H1 (cell line): ENCODE measurements around the gene KIAA0586. TPM values are rescaled to one million over a fixed set of nuclear protein-coding genes. Genes with fewer than 3 reads are reported as not detected.

Experiments used
- ASH2L ChIP-seq: fragments of 200-600, 300-600 bp; sonication (generic); IDR thresholded peaks from one replicate; pipeline ENCODE4 v1.7.1; 2017; ENCODE audit warnings: low read length
- CEBPB ChIP-seq: IDR thresholded peaks from 2 replicates; pipeline ENCODE4 v1.6.1; 2012; ENCODE audit warnings: low read depth, low read length
- CREB1 ChIP-seq: IDR thresholded peaks from 2 replicates; pipeline ENCODE4 v1.6.1; 2012; ENCODE audit warnings: inconsistent platforms
- GABPA ChIP-seq: IDR thresholded peaks from 2 replicates; pipeline ENCODE4 v1.6.1; 2011; ENCODE audit warnings: mild to moderate bottlenecking, low read length, moderate library complexity, borderline replicate concordance; ENCODE audit not compliant: insufficient read depth
- PHF8 ChIP-seq: fragments of 200-600 bp; sonication (generic); conservative IDR thresholded peaks from 2 replicates; pipeline ENCODE4 v1.7.1; 2012; ENCODE audit warnings: low read depth, mild to moderate bottlenecking, inconsistent platforms, low read length, moderate library complexity
- SIN3A ChIP-seq, 2 experiments: IDR thresholded peaks in 1 of 2; conservative IDR thresholded peaks in 1 of 2; 2 replicates each; pipeline ENCODE4 v1.6.1; 2011 to 2012; ENCODE audit warnings: low read length in 2 of 2, improper control_type of control experiment in 1 of 2, low read depth in 1 of 2, mild to moderate bottlenecking in 1 of 2
- TBP ChIP-seq: IDR thresholded peaks from 2 replicates; pipeline ENCODE4 v1.6.1; 2011; ENCODE audit warnings: low read depth, low read length, improper control_type of control experiment
- polyA plus RNA-seq, 7 experiments: library from polyadenylated mRNA; depleted of rRNA in 3 of 7; stranded (reverse) in 5 of 7; unstranded in 2 of 7; fragments of >200 nt in 5 of 7; fragments of 200-250 nt in 2 of 7; gene quantifications; 1 replicate in 5 of 7; 2 replicates in 1 of 7; 4 replicates in 1 of 7; pipeline versions ENCODE4 v1.2.1 to v1.2.3, GENCODE V29; 2011 to 2013; ENCODE audit warnings: missing spikeins in 2 of 7, mixed read lengths in 2 of 7
- total RNA-seq: library from RNA; stranded (reverse); fragmentation: NEBNext Ultra II Directional; extraction: Animal tissue kit (Norgen Biotek cat#: 25700); gene quantifications from 2 replicates; pipeline ENCODE4 v1.2.1, GENCODE V29; 2021

Gene KIAA0586
- total and polyA plus RNA-seq, 2 of the 8 experiments (the other 6 are each of a cell fraction or from before 2014, with no cell fraction given) = 7.2 to 24.8 TPM

- TF ChIP-seq CEBPB (no peak), TBP (no peak), SIN3A (conservative IDR thresholded peaks at IDR 0.05 in 1 of 2, IDR thresholded peaks at IDR 0.05 in 1 of 2; ENCODE audit: low read depth in 1 of 2, low read length in 2 of 2) (no peak), PHF8 (no peak), ASH2L (no peak), CREB1 (no peak), GABPA (no peak)
These were observed 40.1 kb downstream of the KIAA0586 start (continued) for GRCh38 chr14:58467575-58467974.
